ENCODE data around the gene BTBD17. TPM values are rescaled to one million over a fixed set of nuclear protein-coding genes. Genes with fewer than 3 reads are reported as not detected.
A peak's percentile ranks its signal among the peaks of the same experiment; 100 is the strongest.

Gene BTBD17
- polyA plus RNA-seq, 3 donors, result not detected

GRCh38 chr17:74353446-74354060, 8.1 kb downstream of the BTBD17 start:
- H3K27me3 ChIP-seq (ENCODE audit: control insufficient read depth in 2 of 2, insufficient read depth in 2 of 2, low read length in 2 of 2), result peaks cover 34 to 76% of the 10 kb centered on the region in 2 donors
- no peak for DNase-seq
- no peak overlapping the region for H3K4me3 ChIP-seq (replicated peaks in 1 of 3; ENCODE audit: low read depth in 2 of 3, low read length in 3 of 3)
- H3K27ac ChIP-seq (ENCODE audit: low read depth in 1 of 2, low read length in 2 of 2), result no peak overlapping the region
- H3K9me3 Mint-ChIP-seq, result peaks cover 0 to 10% (median 3%) of the 10 kb centered on the region in 7 donors
- H3K4me1 ChIP-seq (ENCODE audit: control insufficient read depth in 1 of 2, insufficient read depth in 2 of 2, low read length in 2 of 2), result peaks cover 0 to 18% of the 10 kb centered on the region in 2 donors
- H3K4me2 ChIP-seq (replicated peaks; ENCODE audit: extremely low read depth, low read length, poor library complexity, severe bottlenecking), result no peak overlapping the region
- no peaks in the 10 kb centered on the region for H3K79me2 ChIP-seq (ENCODE audit: insufficient read depth, low read length)
- no peak overlapping the region for H2AFZ ChIP-seq (ENCODE audit: insufficient read depth, low read depth, low read length, poor library complexity, severe bottlenecking)
- H3K36me3 ChIP-seq (replicated peaks in 1 of 2; ENCODE audit: control insufficient read depth in 1 of 2, insufficient read depth in 2 of 2, low read length in 2 of 2), result no peaks in the 10 kb centered on the region
- peaks cover 0 to 3% of the 10 kb centered on the region in 2 donors for H3K36me3 Mint-ChIP-seq
- peaks cover 70 to 87% (median 78%) of the 10 kb centered on the region in 3 donors for H3K27me3 Mint-ChIP-seq (ENCODE audit: low read depth in 3 of 3)
- peaks cover 11% of the 10 kb centered on the region for H3K4me1 Mint-ChIP-seq
- WGBS (ENCODE audit: insufficient coverage), result 97% methylated on average over 7 of the region's 10 CpGs
- no peak for TF ChIP-seq CTCF (IDR thresholded peaks at IDR 0.05)
- H3K4me3 Mint-ChIP-seq, result peak overlapping the region in 1 of 2 donors; percentile 69
- intact Hi-C loops (cut with micrococcal nuclease), result loop anchor here (5.0 to 10.0 kb wide), 2 partner anchors 49 to 141 kb away; partner anchors contain the start of gene TTYH2 (in 1 of the 2)
- peaks cover 0 to 19% of the 10 kb centered on the region in 2 donors for H3K9me3 ChIP-seq (replicated peaks in 1 of 2; ENCODE audit: control insufficient read depth in 1 of 2, insufficient read depth in 1 of 2, low read length in 2 of 2)
- H3K27ac Mint-ChIP-seq, result no peak overlapping the region
- H4K20me1 ChIP-seq (ENCODE audit: insufficient read depth, low read length), result no peaks in the 10 kb centered on the region
- H3K9ac ChIP-seq (ENCODE audit: insufficient read depth, low read length, poor library complexity, severe bottlenecking), result no peak overlapping the region

GRCh38 chr17:74351552-74352210, 10.0 kb downstream of the BTBD17 start:
- Histone ChIP-seq H3K9ac (ENCODE audit: insufficient read depth, low read length, poor library complexity, severe bottlenecking) (no peak overlapping the region), H3K4me2 (replicated peaks; ENCODE audit: extremely low read depth, low read length, poor library complexity, severe bottlenecking) (no peak overlapping the region), H4K20me1 (ENCODE audit: insufficient read depth, low read length) (no peaks in the 10 kb centered on the region), H3K4me1 (ENCODE audit: control insufficient read depth in 1 of 2, insufficient read depth in 2 of 2, low read length in 2 of 2) (peaks cover 0 to 8% of the 10 kb centered on the region in 2 donors), H2AFZ (ENCODE audit: insufficient read depth, low read depth, low read length, poor library complexity, severe bottlenecking) (no peak overlapping the region), H3K9me3 (replicated peaks in 1 of 2; ENCODE audit: control insufficient read depth in 1 of 2, insufficient read depth in 1 of 2, low read length in 2 of 2) (peaks cover 0 to 3% of the 10 kb centered on the region in 2 donors), H3K4me3 (replicated peaks in 1 of 3; ENCODE audit: low read depth in 2 of 3, low read length in 3 of 3) (no peak overlapping the region), H3K79me2 (ENCODE audit: insufficient read depth, low read length) (no peaks in the 10 kb centered on the region), H3K27me3 (ENCODE audit: control insufficient read depth in 2 of 2, insufficient read depth in 2 of 2, low read length in 2 of 2) (peaks cover 24 to 63% of the 10 kb centered on the region in 2 donors), H3K27ac (ENCODE audit: low read depth in 1 of 2, low read length in 2 of 2) (no peak overlapping the region), H3K36me3 (replicated peaks in 1 of 2; ENCODE audit: control insufficient read depth in 1 of 2, insufficient read depth in 2 of 2, low read length in 2 of 2) (no peaks in the 10 kb centered on the region)
- Mint-ChIP-seq H3K27ac (no peak overlapping the region), H3K4me1 (peaks cover 6% of the 10 kb centered on the region), H3K4me3 (peak overlapping the region in 1 of 2 donors; percentile 53), H3K9me3 (peaks cover 0 to 12% (median 0%) of the 10 kb centered on the region in 7 donors), H3K36me3 (no peaks in the 10 kb centered on the region), H3K27me3 (ENCODE audit: low read depth in 3 of 3) (peaks cover 63 to 75% (median 66%) of the 10 kb centered on the region in 3 donors)
- 5% methylated on average over 55 of the region's 55 CpGs for WGBS (ENCODE audit: insufficient coverage)
- intact Hi-C loops (cut with micrococcal nuclease), result loop anchor here (5.0 to 10.0 kb wide), 2 partner anchors 47 to 139 kb away; partner anchors contain the start of gene TTYH2 (in 1 of the 2)
- no peak for DNase-seq
- TF ChIP-seq CTCF (IDR thresholded peaks at IDR 0.05), result no peak

All from CD14-positive monocyte (primary cell).